COLO668 (cell line): ENCODE results near the gene NPNT.

Experiments used
- DNase-seq: peaks from one replicate; lab custom pipeline; 2025; ENCODE audit not compliant: unreplicated experiment; lab: John Stamatoyannopoulos, UW

NPNT gene

DNA sequence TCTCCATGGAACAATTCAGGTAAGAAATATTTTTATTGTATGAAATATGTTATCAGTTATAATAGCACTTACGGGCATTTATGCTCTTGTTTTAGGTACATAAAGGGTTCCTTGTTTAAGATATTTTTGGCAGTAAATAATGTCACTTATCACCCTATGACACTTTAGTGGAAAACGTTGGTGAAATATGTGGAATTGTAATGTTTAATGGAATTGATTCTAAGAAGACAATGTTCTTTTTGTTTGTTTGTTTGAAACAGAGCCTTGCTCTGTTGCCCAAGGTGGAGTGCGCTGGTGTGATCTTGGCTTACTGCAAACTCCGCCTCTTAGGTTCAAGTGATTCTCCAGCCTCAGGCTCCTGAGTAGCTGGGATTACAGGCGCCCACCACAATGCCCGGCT is 17.4 kb downstream of the NPNT start:
- no peak for DNase-seq

GRCh38 chr4:105917171-105917685 is 22.0 kb downstream of the NPNT start:
- DNase-seq: no peak

DNA sequence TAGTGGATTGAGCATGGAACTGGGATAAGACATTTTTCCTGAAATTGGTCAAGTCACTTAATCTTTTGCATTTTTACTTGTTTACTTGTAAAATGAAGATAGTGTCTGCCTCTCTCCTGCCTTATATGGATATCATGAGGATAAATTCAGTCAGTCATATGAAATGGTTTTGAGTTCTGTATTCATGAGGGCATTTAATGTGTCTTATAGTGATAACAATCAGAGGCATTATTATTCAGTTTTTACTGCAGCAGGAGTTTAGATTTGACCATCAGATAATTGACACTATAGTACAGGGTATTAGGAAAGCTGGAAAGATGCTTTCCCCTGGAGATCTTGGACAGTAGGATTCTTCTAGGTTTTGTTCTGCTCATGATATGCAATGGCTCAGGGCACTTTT is 26.0 kb downstream of the NPNT start:
- DNase-seq: no peak

GRCh38 chr4:105923497-105924238 is 28.4 kb downstream of the NPNT start:
- DNase-seq: no peak

- no peak for DNase-seq
Measured at GRCh38 chr4:105924341-105924740, 29.1 kb downstream of the NPNT start.

- no peak for DNase-seq
Measured at GRCh38 chr4:105930698-105931097, 35.4 kb downstream of the NPNT start.

DNA sequence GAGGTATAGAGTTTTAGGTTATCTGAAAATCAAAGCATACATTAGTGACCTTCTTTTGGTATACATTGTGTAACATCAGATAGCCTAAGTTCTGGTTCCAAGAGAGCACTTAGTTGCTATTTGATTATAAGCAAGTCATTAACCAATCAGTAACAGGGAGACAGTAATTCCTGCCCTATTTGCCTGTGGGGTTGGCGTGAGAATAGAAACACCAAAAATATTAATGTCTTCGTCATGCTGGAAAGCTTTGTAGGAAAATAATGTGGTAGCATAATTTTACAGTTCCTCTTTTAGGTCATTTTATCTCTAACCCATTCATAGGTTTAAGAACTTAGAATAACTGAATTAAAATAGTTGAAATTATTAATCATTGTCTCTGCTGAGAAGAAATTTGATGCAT is 37.8 kb downstream of the NPNT start:
- DNase-seq: no peak

GRCh38 chr4:105934386-105934785 is 39.1 kb downstream of the NPNT start:
- DNase-seq: no peak

DNA sequence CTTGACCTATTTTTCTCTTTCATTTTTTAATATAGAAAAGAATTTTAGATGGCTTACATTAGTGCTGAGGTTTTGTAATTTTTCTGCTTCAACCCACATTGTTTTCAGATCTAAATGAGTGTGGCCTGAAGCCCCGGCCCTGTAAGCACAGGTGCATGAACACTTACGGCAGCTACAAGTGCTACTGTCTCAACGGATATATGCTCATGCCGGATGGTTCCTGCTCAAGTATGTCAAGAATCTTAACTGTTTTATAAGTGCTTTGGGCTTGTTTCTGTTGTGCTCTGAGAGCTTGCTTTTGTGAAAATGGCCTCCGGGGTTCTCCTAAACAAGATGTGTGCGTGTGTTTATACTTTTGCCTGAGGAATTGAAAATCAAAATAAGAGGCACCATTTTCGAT is 41.6 kb downstream of the NPNT start:
- no peak for DNase-seq

DNA sequence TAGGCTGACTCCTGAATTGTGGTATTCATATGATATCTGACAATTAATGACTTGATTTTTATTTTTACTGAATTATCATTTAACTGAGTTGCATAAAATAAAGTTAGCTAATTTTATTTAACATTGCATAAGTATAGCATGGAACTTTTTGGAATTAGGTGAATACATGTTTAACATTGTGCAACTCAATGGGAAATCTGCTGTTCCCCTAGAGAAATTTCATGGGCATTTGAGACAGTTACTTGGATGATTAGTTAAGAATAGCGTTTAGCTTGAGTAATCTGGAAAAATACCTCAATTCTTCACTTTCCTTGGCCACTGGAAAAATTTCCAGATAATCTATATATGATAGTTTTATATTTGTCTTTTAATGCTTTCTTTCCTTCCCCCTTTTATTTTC is 42.5 kb downstream of the NPNT start:
- no peak for DNase-seq

DNA sequence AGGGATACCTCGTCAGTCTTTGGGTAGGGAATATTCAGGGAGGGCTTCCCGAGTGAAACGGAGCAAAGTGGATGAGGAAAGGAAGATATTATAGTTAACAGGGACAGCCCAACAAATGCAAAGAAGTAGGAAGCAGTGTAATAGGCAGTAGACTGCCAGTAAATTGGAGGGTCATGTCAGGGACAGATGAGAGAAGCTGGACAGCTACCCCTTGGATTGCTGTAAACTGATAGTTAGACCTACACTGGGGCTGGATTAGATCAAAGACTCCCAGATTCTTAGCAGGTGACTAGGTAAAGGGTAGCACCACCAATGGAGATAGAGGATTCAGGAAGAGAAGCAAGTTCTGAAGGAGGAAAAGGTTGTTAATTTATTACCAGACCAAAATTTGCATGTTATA is 48.0 kb downstream of the NPNT start:
- DNase-seq: no peak

DNA sequence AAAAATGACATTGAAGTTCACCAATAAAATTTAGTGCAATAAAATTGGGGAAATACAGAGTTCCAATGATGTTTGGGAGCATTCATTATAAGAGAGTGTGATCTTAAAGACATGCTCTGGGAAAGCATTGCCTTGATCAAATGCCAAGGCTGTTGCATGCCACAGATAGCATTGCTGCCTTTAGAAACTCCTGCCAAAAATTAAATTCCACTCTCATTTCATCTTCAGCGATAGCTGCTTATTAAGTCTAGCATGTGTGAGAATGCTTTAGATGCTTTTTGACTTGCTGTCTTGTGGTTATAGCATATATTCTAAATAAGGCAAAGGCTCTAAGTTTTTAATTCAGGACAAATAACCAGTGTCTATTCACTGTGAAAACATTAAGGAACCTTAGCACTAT is 49.3 kb downstream of the NPNT start:
- DNase-seq: no peak

- no peak for DNase-seq
Measured at GRCh38 chr4:105946771-105947170, 51.5 kb downstream of the NPNT start.

DNA sequence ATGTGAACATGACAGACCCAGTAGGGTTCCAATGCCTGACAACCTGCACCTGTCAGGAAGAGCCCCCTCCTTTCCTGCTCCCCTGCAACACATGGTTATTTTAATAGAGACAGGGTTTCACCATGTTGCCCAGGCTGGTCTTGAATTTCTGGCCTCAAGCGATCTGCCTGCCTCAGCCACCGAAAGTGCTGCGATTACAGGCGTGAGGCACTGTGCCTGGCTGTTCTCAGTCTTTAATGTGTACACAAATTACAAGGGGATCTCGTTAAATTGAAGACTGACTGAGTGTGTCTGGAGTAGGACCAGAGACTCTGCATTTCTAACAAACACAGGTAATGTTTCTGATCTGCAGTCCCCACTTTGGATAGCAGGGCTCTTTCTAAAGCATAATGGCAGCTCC is 55.4 kb downstream of the NPNT start:
- DNase-seq: no peak

GRCh38 chr4:105951198-105951597 is 55.9 kb downstream of the NPNT start:
- DNase-seq: no peak

DNA sequence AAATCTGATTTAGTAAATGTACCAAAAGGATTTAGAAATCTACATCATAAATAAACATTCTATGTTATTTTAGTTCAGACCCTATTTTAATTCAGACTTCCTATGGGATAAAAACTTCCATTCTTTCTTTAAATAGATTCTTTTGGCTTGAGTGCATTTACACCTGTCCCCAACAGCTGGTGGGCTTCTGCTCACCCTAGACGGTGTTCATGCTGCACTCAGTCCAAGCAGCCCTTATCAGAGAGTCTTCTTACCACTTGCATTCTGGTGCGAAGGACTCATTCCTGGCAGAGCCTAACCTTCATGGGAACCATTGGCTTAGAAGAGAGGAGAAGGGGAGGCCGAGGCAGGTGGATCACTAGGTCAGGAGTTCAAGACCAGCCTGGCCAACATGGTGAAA is 57.3 kb downstream of the NPNT start:
- no peak for DNase-seq

DNA sequence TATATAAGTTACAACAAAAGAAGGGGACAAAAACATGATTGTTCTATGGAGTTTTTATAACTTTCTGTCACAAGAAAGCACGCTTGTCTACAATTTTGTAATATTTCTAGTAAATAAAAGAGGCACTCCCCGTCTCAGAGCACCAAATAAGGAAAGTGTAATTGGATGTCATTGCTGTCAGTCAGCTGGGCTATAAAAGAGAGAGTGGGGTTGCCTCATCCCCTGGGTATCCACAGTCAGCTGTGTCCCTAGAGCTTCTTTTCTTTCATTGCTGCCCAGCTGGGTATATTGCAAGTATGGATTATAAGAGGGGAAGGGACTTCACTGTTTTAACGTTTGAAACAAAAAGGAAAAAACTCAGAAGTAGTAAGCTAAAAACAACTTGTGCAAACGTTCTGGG is 61.3 kb downstream of the NPNT start:
- no peak for DNase-seq

- no peak for DNase-seq
Measured at GRCh38 chr4:105957680-105958079, 62.4 kb downstream of the NPNT start.

- no peak for DNase-seq
Measured at GRCh38 chr4:105963461-105964400, 68.5 kb downstream of the NPNT start.

DNA sequence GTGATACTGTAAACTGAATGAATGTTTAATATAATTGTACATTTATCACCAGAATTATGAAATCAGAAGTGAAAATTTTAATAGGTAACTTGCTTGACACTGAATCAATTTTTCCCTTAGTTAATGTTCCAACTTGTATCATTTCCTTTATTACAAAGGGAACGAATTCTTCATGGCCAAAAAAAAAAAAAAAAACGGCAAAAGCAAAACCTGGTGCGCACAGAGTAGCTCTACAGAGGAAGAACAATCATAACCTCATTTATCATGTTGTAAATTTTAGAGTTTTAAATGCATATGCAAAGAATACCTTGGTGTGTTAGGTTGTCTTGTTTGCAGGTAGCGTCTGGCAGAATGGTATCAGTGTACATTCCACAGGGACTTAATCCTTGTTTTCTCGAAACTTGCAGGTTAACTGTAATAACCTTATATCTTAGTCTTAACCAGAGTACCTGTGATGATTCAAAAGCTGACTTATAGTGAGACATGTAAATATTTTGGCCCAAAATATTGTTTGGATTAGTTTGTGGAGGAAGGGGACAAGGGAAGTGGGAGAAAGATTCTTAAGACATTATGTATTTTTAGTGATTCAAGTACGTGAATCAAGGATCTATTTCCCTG is 70.0 kb downstream of the NPNT start:
- DNase-seq: no peak

GRCh38 chr4:105966051-105966450 is 70.8 kb downstream of the NPNT start:
- no peak for DNase-seq
